Epithelial cell of prostate (primary cell): ENCODE data around the gene PKN2.
A peak's percentile ranks its signal among the peaks of the same experiment; 100 is the strongest.

Source experiments
- DNase-seq: peaks from one replicate; pipeline ENCODE4 v3.0.0-alpha.2; 2011; ENCODE audit warnings: low read depth, low spot score
- H3K27ac ChIP-seq: fragments of 450-650 bp; 2 replicates; pipeline ENCODE4 v1.5.1; 2017; ENCODE audit warnings: mild to moderate bottlenecking

The PKN2 gene

GRCh38 chr1:88730132-88730675, 46.1 kb downstream of the PKN2 start:
- H3K27ac ChIP-seq: no peak overlapping the region
- DNase-seq: no peak

- DNase-seq: no peak
- H3K27ac ChIP-seq: peak overlapping the region; percentile 25
These were observed 46.9 kb downstream of the PKN2 start for GRCh38 chr1:88730995-88731394.

- no peak for DNase-seq
- peak overlapping the region; percentile 25 for H3K27ac ChIP-seq
These were observed 47.6 kb downstream of the PKN2 start for GRCh38 chr1:88731475-88732269.

GRCh38 chr1:88735382-88735781, 51.3 kb downstream of the PKN2 start:
- DNase-seq: no peak
- no peak overlapping the region for H3K27ac ChIP-seq

GRCh38 chr1:88735909-88736308, 51.8 kb downstream of the PKN2 start:
- no peak for DNase-seq
- H3K27ac ChIP-seq: no peak overlapping the region

- H3K27ac ChIP-seq: no peak overlapping the region
- no peak for DNase-seq
These were observed 52.7 kb downstream of the PKN2 start for GRCh38 chr1:88736633-88737248.

- no peak for DNase-seq
- H3K27ac ChIP-seq: no peak overlapping the region
These were observed 53.4 kb downstream of the PKN2 start for GRCh38 chr1:88737338-88737927.

GRCh38 chr1:88740784-88741183, 56.7 kb downstream of the PKN2 start:
- peak overlapping the region; percentile 23 for H3K27ac ChIP-seq
- no peak for DNase-seq

- DNase-seq: no peak
- peak overlapping the region; percentile 23 for H3K27ac ChIP-seq
These were observed 57.3 kb downstream of the PKN2 start for GRCh38 chr1:88741413-88741812.

- no peak for DNase-seq
- no peak overlapping the region for H3K27ac ChIP-seq
These were observed 58.5 kb downstream of the PKN2 start for GRCh38 chr1:88742531-88742930.

- no peak for DNase-seq
These were observed 60.1 kb downstream of the PKN2 start for GRCh38 chr1:88744142-88744541.

GRCh38 chr1:88746916-88747315, 62.8 kb downstream of the PKN2 start:
- no peak overlapping the region for H3K27ac ChIP-seq
- no peak for DNase-seq

More at GRCh38 chr1:88744142-88744541, 60.1 kb downstream of the PKN2 start:
- no peak overlapping the region for H3K27ac ChIP-seq

GRCh38 chr1:88751714-88752113, 67.6 kb downstream of the PKN2 start:
- H3K27ac ChIP-seq: no peak overlapping the region
- no peak for DNase-seq

GRCh38 chr1:88753506-88753905, 69.4 kb downstream of the PKN2 start:
- no peak overlapping the region for H3K27ac ChIP-seq
- DNase-seq: no peak

GRCh38 chr1:88763649-88764406, 79.8 kb downstream of the PKN2 start:
- H3K27ac ChIP-seq: peak overlapping the region; percentile 71
- no peak for DNase-seq

- H3K27ac ChIP-seq: peak overlapping the region; percentile 59
- no peak for DNase-seq
These were observed 84.1 kb downstream of the PKN2 start for GRCh38 chr1:88768187-88768586.

GRCh38 chr1:88768816-88769215, 84.7 kb downstream of the PKN2 start:
- peak overlapping the region; percentile 59 for H3K27ac ChIP-seq
- DNase-seq: no peak

- peak; percentile 71 for DNase-seq
- peak overlapping the region; percentile 99 for H3K27ac ChIP-seq
These were observed 89.6 kb downstream of the PKN2 start for GRCh38 chr1:88773540-88774150.

GRCh38 chr1:88774151-88774556, 90.1 kb downstream of the PKN2 start:
- peak overlapping the region; percentile 99 for H3K27ac ChIP-seq
- peak; percentile 94 for DNase-seq

GRCh38 chr1:88777604-88778149, 93.6 kb downstream of the PKN2 start:
- DNase-seq: no peak
- H3K27ac ChIP-seq: no peak overlapping the region
